Prostate gland (tissue), 2 donors: ENCODE results near the gene CFAP221.

ENCODE experiments used
- POLR2A ChIP-seq: fragments of 450-650 bp; IDR thresholded peaks from one replicate; pipeline ENCODE4 v1.6.1; 2016; ENCODE audit warnings: antibody characterized with exemption, mild to moderate bottlenecking
- TF ChIP-seq, protein P1 (sequence below), 4 experiments: fragments of 200-600 bp in 2 of 4; fragments of 450-650 bp in 2 of 4; sonication (generic) in 2 of 4; IDR thresholded peaks; 1 replicate in 3 of 4; 2 replicates in 1 of 4; pipeline ENCODE4 v1.5.1; 2016 to 2019; ENCODE audit warnings: antibody characterized with exemption in 4 of 4, mild to moderate bottlenecking in 2 of 4, moderate library complexity in 2 of 4

DNA sequence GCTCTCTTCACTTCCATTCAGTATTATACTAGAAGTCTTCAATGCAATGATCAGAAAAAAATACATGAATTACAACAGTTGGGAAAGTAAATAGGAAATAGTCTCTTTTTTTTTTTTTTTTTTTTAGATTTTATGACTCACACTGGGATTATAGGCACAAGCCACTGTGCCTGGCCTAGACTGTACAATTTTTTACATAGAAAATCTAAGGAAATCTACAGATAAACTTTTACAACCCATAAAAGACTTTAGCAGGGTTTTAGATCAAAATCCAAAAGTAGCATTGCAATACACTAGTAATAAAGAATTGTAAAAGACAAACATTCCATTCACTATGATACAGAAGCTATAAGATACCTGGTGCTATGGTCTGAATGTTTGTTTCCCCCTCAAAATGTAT lies 39.0 kb downstream of the CFAP221 start:
- TF ChIP-seq, protein P1, sequence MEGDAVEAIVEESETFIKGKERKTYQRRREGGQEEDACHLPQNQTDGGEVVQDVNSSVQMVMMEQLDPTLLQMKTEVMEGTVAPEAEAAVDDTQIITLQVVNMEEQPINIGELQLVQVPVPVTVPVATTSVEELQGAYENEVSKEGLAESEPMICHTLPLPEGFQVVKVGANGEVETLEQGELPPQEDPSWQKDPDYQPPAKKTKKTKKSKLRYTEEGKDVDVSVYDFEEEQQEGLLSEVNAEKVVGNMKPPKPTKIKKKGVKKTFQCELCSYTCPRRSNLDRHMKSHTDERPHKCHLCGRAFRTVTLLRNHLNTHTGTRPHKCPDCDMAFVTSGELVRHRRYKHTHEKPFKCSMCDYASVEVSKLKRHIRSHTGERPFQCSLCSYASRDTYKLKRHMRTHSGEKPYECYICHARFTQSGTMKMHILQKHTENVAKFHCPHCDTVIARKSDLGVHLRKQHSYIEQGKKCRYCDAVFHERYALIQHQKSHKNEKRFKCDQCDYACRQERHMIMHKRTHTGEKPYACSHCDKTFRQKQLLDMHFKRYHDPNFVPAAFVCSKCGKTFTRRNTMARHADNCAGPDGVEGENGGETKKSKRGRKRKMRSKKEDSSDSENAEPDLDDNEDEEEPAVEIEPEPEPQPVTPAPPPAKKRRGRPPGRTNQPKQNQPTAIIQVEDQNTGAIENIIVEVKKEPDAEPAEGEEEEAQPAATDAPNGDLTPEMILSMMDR (IDR thresholded peaks at IDR 0.05) = no peak
- no peak for TF ChIP-seq POLR2A
